Suprapubic skin (tissue), 4 donors: ENCODE results near the gene RAB43. TPM values are rescaled to one million over a fixed set of nuclear protein-coding genes. Genes with fewer than 3 reads are reported as not detected.

ENCODE experiments used
- DNase-seq, 2 donors: peaks; one replicate each; pipeline ENCODE4 v3.0.0-alpha.2; 2019; ENCODE audit warnings: low spot score in 2 of 2
- H3K27ac ChIP-seq: fragments of 200-600 bp; sonication (generic); one replicate; pipeline ENCODE4 v1.5.1; 2019
- H3K27me3 ChIP-seq: fragments of 200-600 bp; sonication (generic); one replicate; pipeline ENCODE4 v1.5.1; 2019
- H3K36me3 ChIP-seq: fragments of 200-600 bp; sonication (generic); one replicate; pipeline ENCODE4 v1.5.1; 2019
- H3K4me1 ChIP-seq: fragments of 200-600 bp; sonication (generic); one replicate; pipeline ENCODE4 v1.5.1; 2019
- H3K4me3 ChIP-seq: fragments of 200-600 bp; sonication (generic); one replicate; pipeline ENCODE4 v1.5.1; 2019; ENCODE audit warnings: mild to moderate bottlenecking
- H3K9me3 ChIP-seq: fragments of 200-600 bp; sonication (generic); one replicate; pipeline ENCODE4 v1.5.1; 2019
- CTCF ChIP-seq, 2 donors: fragments of 200-600 bp in 1 of 2; fragments of 450-650 bp in 1 of 2; sonication (generic) in 1 of 2; IDR thresholded peaks; one replicate each; pipeline ENCODE4 v1.5.1; 2016 to 2019; ENCODE audit warnings: antibody characterized with exemption in 2 of 2, mild to moderate bottlenecking in 1 of 2, moderate library complexity in 1 of 2
- EP300 ChIP-seq: sonication (generic); formaldehyde crosslinking; IDR thresholded peaks from one replicate; pipeline ENCODE4 v1.6.1; 2017; ENCODE audit warnings: antibody characterized with exemption
- POLR2A ChIP-seq, 2 donors: fragments of 450-650 bp; IDR thresholded peaks; one replicate each; pipeline ENCODE4 v1.6.1; 2017; ENCODE audit warnings: antibody characterized with exemption in 2 of 2, mild to moderate bottlenecking in 2 of 2, moderate library complexity in 2 of 2
- POLR2AphosphoS5 ChIP-seq, 3 donors: sonication (generic); formaldehyde crosslinking; IDR thresholded peaks; one replicate each; pipeline ENCODE4 v1.6.1; 2017; ENCODE audit warnings: antibody characterized with exemption in 3 of 3
- WGBS: methylation state at CpG from one replicate; pipeline ENCODE4 v1.1.5; 2018; 5-methylcytosine and 5-hydroxymethylcytosine counted together
- total RNA-seq, 4 donors: library from RNA; depleted of rRNA; stranded (reverse); fragments of >200 nt; gene quantifications; one replicate each; pipeline ENCODE4 v1.1.0, GENCODE V29; 2016

Gene RAB43
- total RNA-seq, 4 donors from 2014 or later: 7.3 to 20.4 (median 8.3) TPM

- no peaks in the 10 kb centered on the region for H3K9me3 ChIP-seq
- H3K36me3 ChIP-seq: peaks cover 20% of the 10 kb centered on the region
- H3K4me1 ChIP-seq: no peaks in the 10 kb centered on the region
- DNase-seq: no peak
- H3K27me3 ChIP-seq: no peaks in the 10 kb centered on the region
- 86% methylated on average over 5 of the region's 5 CpGs for WGBS
- TF ChIP-seq CTCF (IDR thresholded peaks at IDR 0.05): no peak
- no peak for TF ChIP-seq EP300
- TF ChIP-seq POLR2AphosphoS5 (IDR thresholded peaks at IDR 0.05): no peak
- no peak for TF ChIP-seq POLR2A (IDR thresholded peaks at IDR 0.05)
- H3K27ac ChIP-seq: no peak overlapping the region
- H3K4me3 ChIP-seq: no peak overlapping the region
These were observed 15.3 kb downstream of the RAB43 start for GRCh38 chr3:129106320-129106719.

GRCh38 chr3:129105862-129106261 is 15.7 kb downstream of the RAB43 start:
- TF ChIP-seq POLR2A (IDR thresholded peaks at IDR 0.05) (no peak), CTCF (IDR thresholded peaks at IDR 0.05) (no peak), POLR2AphosphoS5 (IDR thresholded peaks at IDR 0.05) (no peak), EP300 (no peak)
- no peak for DNase-seq
- Histone ChIP-seq H3K4me1 (no peaks in the 10 kb centered on the region), H3K9me3 (no peaks in the 10 kb centered on the region), H3K4me3 (no peak overlapping the region), H3K27me3 (no peaks in the 10 kb centered on the region), H3K27ac (no peak overlapping the region), H3K36me3 (peaks cover 17% of the 10 kb centered on the region)
- 83% methylated on average over 4 of the region's 4 CpGs for WGBS

GRCh38 chr3:129104498-129105079 is 17.0 kb downstream of the RAB43 start:
- TF ChIP-seq POLR2AphosphoS5 (IDR thresholded peaks at IDR 0.05) (no peak), EP300 (no peak), POLR2A (IDR thresholded peaks at IDR 0.05) (no peak), CTCF (IDR thresholded peaks at IDR 0.05) (no peak)
- H3K4me3 ChIP-seq: no peak overlapping the region
- WGBS: 95% methylated on average over 6 of the region's 6 CpGs

GRCh38 chr3:129104051-129104450 is 17.6 kb downstream of the RAB43 start:
- WGBS: 93% methylated on average over 6 of the region's 6 CpGs

More at GRCh38 chr3:129104498-129105079, 17.0 kb downstream of the RAB43 start:
- Histone ChIP-seq H3K27me3 (no peaks in the 10 kb centered on the region), H3K36me3 (peaks cover 13% of the 10 kb centered on the region), H3K27ac (no peak overlapping the region), H3K4me1 (no peaks in the 10 kb centered on the region), H3K9me3 (no peaks in the 10 kb centered on the region)
- DNase-seq: no peak

GRCh38 chr3:129103296-129103695 is 18.3 kb downstream of the RAB43 start:
- Histone ChIP-seq H3K27ac (no peak overlapping the region), H3K9me3 (no peaks in the 10 kb centered on the region), H3K4me1 (no peaks in the 10 kb centered on the region), H3K4me3 (no peak overlapping the region), H3K27me3 (no peaks in the 10 kb centered on the region), H3K36me3 (peaks cover 8% of the 10 kb centered on the region)
- TF ChIP-seq POLR2AphosphoS5 (IDR thresholded peaks at IDR 0.05): no peak
- no peak for TF ChIP-seq POLR2A (IDR thresholded peaks at IDR 0.05)
- TF ChIP-seq CTCF (IDR thresholded peaks at IDR 0.05): no peak
- no peak for TF ChIP-seq EP300
- DNase-seq: no peak
- WGBS: 88% methylated on average over 7 of the region's 7 CpGs

More at GRCh38 chr3:129104051-129104450, 17.6 kb downstream of the RAB43 start:
- H3K27ac ChIP-seq: no peak overlapping the region
- no peaks in the 10 kb centered on the region for H3K4me1 ChIP-seq
- H3K27me3 ChIP-seq: no peaks in the 10 kb centered on the region
- H3K9me3 ChIP-seq: no peaks in the 10 kb centered on the region
- H3K4me3 ChIP-seq: no peak overlapping the region
- DNase-seq: no peak
- TF ChIP-seq EP300 (no peak), POLR2AphosphoS5 (IDR thresholded peaks at IDR 0.05) (no peak), POLR2A (IDR thresholded peaks at IDR 0.05) (no peak), CTCF (IDR thresholded peaks at IDR 0.05) (no peak)
- peaks cover 11% of the 10 kb centered on the region for H3K36me3 ChIP-seq
